Heart right ventricle (tissue), 16 donors: ENCODE data around the gene NEAT1. TPM values are rescaled to one million over a fixed set of nuclear protein-coding genes. Genes with fewer than 3 reads are reported as not detected.
"Not testable (repeated sequence)": the region's sequence is repeated elsewhere in the genome, so short reads cannot be mapped to it uniquely, and the experiment has no call there.

Experiments used
- ATAC-seq, 8 donors: fragments of 200-7000 bp; cut with Tn5 transposase; one replicate each; pipeline ENCODE4 v1.9.1; 2020; ENCODE audit warnings: mild to moderate bottlenecking in 8 of 8, moderate library complexity in 8 of 8, moderate number of reproducible peaks in 1 of 8
- DNase-seq, 2 donors: peaks; one replicate each; pipeline ENCODE4 v3.0.0-alpha.2; 2020
- H3K27ac ChIP-seq, 10 donors: fragments of 200-600 bp; sonication (generic) in 2 of 10; one replicate each; pipeline versions ENCODE4 v1.5.0 to v1.8.0; 2020 to 2022; ENCODE audit warnings: mild to moderate bottlenecking in 3 of 10
- H3K27me3 ChIP-seq, 7 donors: fragments of 200-600 bp; one replicate each; pipeline ENCODE4 v1.8.0; 2021 to 2022; ENCODE audit warnings: mild to moderate bottlenecking in 2 of 7
- H3K36me3 ChIP-seq, 9 donors: fragments of 200-600 bp; sonication (generic) in 1 of 9; one replicate each; pipeline versions ENCODE4 v1.5.0 to v1.8.0; 2020 to 2022; ENCODE audit warnings: mild to moderate bottlenecking in 2 of 9
- H3K4me1 ChIP-seq, 9 donors: fragments of 200-600 bp; sonication (generic) in 1 of 9; one replicate each; pipeline versions ENCODE4 v1.5.0 to v1.8.0; 2020 to 2022; ENCODE audit warnings: mild to moderate bottlenecking in 4 of 9
- H3K4me3 ChIP-seq, 10 donors: fragments of 200-600 bp; sonication (generic) in 2 of 10; one replicate each; pipeline versions ENCODE4 v1.5.0 to v1.8.0; 2020 to 2022; ENCODE audit warnings: mild to moderate bottlenecking in 7 of 10, moderate library complexity in 2 of 10
- H3K9me3 ChIP-seq, 11 donors: fragments of 200-600 bp in 10 of 11; sonication (generic) in 2 of 11; one replicate each; pipeline versions ENCODE4 v1.5.0 to v1.8.0; 2013 to 2022; ENCODE audit warnings: mild to moderate bottlenecking in 2 of 11, control low read depth in 1 of 11, moderate library complexity in 1 of 11
- CTCF ChIP-seq, 9 donors: fragments of 200-600 bp; sonication (generic) in 2 of 9; IDR thresholded peaks; one replicate each; pipeline versions ENCODE4 v1.5.0 to v1.8.0; 2021 to 2022; ENCODE audit warnings: antibody characterized with exemption in 9 of 9, mild to moderate bottlenecking in 5 of 9, moderate library complexity in 1 of 9
- WGBS, 2 donors: extraction: QIAGEN DNeasy Blood & Tissue Kit; methylation state at CpG; one replicate each; pipeline ENCODE4 v1.1.7; 2013; ENCODE audit warnings: inconsistent platforms in 1 of 2; 5-methylcytosine and 5-hydroxymethylcytosine counted together
- intact Hi-C, 10 donors: fragments of 100-400 bp; cut with DNase I; formaldehyde crosslinking; loops; one replicate each; pipeline versions ENCODE4 v1.11.1 to v1.14.2; 2022
- polyA plus RNA-seq, 2 donors: library from polyadenylated mRNA; stranded (reverse); fragments of 200-250 nt; gene quantifications; one replicate each; pipeline ENCODE4 v1.2.3, GENCODE V29; 2013
- total RNA-seq, 10 donors: library from RNA; stranded (reverse); fragmentation: NEBNext Ultra II Directional in 3 of 10; extraction: Animal tissue kit (Norgen Biotek cat#: 25700) in 3 of 10; gene quantifications; one replicate each; pipeline versions ENCODE4 v1.2.1 to v1.2.4, GENCODE V29; 2021 to 2023
- donor health status: Arrhythmogenic right ventricular cardiomyopathy.
- donor health status: ischemic (EF 13 %, LVEDD 7.1; RV severe dilation, severe dysfunction).
- donor health status: healthy with polysubstance abuse.
- donor health status: DM: no; HTN: yes; CAD: no.
- donor health status: DM: no; HTN: no; CAD: no.
- donor health status: ischemic (EF 25% LVEDD 6.9; RV normal size, moderate dysfunction).
- donor health status: ischemic (EF 25% LVEDD 5.7; RV mildly dilated, moderate dysfunction).
- donor health status: healthy.
- donor health status: DM: yes; HTN: yes; CAD: no.
- donor health status: Ischemic cardiomyopathy.
- donor health status: ischemic (EF 35%, LVEDD 5.7; RV mildly dilated, moderate dysfunction).
- donor health status: nonischemic (EF 11% LVEDD 7.7; RV severe dilation, severe dysfunction).
- donor health status: DM: yes; HTN: yes; CAD: no.
- donor health status: PGD.
- donor health status: ischemic (EF 29% LVEDD 5.4; RV normal size, mild dysfunction).
- donor health status: nonischemic (EF 23%, LVEDD 6.1; RV moderate dilation, normal function).

The NEAT1 gene
- total and polyA plus RNA-seq, 12 donors = 103 to 1,899 (median 432) TPM

- Histone ChIP-seq H3K4me3 (peak overlapping the region in 9 of 10 donors; percentile 10 to 44 (median 33)), H3K9me3 (no peaks in the 10 kb centered on the region), H3K36me3 (no peaks in the 10 kb centered on the region), H3K4me1 (peaks cover 17 to 58% (median 42%) of the 10 kb centered on the region in 9 donors), H3K27me3 (no peaks in the 10 kb centered on the region), H3K27ac (peak overlapping the region; percentile 86 to 100 (median 98))
- peak; percentile 49 to 84 (median 72) for TF ChIP-seq CTCF (IDR thresholded peaks at IDR 0.05)
- ATAC-seq (peak; percentile 85 to 94 (median 90)), DNase-seq (peak; percentile 81 to 85)
- 19 to 20% methylated on average over 8 of the region's 8 CpGs for WGBS, 2 donors
- intact Hi-C loops = loop anchor here in 9 of 10 donors (2.0 to 10.0 kb wide), 10 partner anchors 33 to 89 kb away; partner anchors contain the start of genes NEAT1 (in 1 of the 9) and SLC25A45 (in 1 of the 9)
Observed at GRCh38 chr11:65471447-65471891, 48.9 kb downstream of the NEAT1 start.

- peaks cover 17 to 63% (median 46%) of the 10 kb centered on the region in 9 donors for H3K4me1 ChIP-seq
- H3K27ac ChIP-seq = peak overlapping the region; percentile 86 to 100 (median 98)
- not testable (repeated sequence) for H3K27me3 ChIP-seq, DNase-seq, H3K36me3 ChIP-seq, H3K9me3 ChIP-seq, ATAC-seq
- peak overlapping the region in 5 of 10 donors; percentile 18 to 40 (median 28) for H3K4me3 ChIP-seq
- intact Hi-C loops = loop anchor here in 5 of 10 donors (1.0 to 10.0 kb wide), 5 partner anchors 25 to 58 kb away; no protein-coding TSS in a partner anchor
- WGBS, 2 donors = 75 to 76% methylated on average over 14 of the region's 14 CpGs
Observed at GRCh38 chr11:65472588-65473277, 50.1 kb downstream of the NEAT1 start.

- intact Hi-C loops = loop anchor here in 4 of 10 donors (5.0 to 10.0 kb wide), 4 partner anchors 34 to 59 kb away; no protein-coding TSS in a partner anchor
- 84 to 87% methylated on average over 7 of the region's 7 CpGs for WGBS, 2 donors
- Histone ChIP-seq H3K9me3 (no peaks in the 10 kb centered on the region), H3K27ac (peak overlapping the region; percentile 86 to 100 (median 98)), H3K27me3 (no peaks in the 10 kb centered on the region), H3K36me3 (no peaks in the 10 kb centered on the region), H3K4me1 (peaks cover 19 to 63% (median 52%) of the 10 kb centered on the region in 9 donors), H3K4me3 (no peak overlapping the region)
- DNase-seq (no peak), ATAC-seq (no peak)
- no peak for TF ChIP-seq CTCF (IDR thresholded peaks at IDR 0.05)
Observed at GRCh38 chr11:65473278-65473860, 50.8 kb downstream of the NEAT1 start.

GRCh38 chr11:65474864-65475263, 52.3 kb downstream of the NEAT1 start:
- Histone ChIP-seq H3K9me3 (no peaks in the 10 kb centered on the region), H3K36me3 (no peaks in the 10 kb centered on the region), H3K4me3 (no peak overlapping the region), H3K27ac (peak overlapping the region in 5 of 10 donors; percentile 37 to 100 (median 98)), H3K4me1 (peaks cover 25 to 69% (median 60%) of the 10 kb centered on the region in 9 donors), H3K27me3 (no peaks in the 10 kb centered on the region)
- ATAC-seq (no peak), DNase-seq (no peak)
- 92 to 98% methylated on average over 3 of the region's 3 CpGs for WGBS, 2 donors
- TF ChIP-seq CTCF (IDR thresholded peaks at IDR 0.05) = no peak
- intact Hi-C loops = loop anchor here in 5 of 10 donors (2.0 to 10.0 kb wide), 5 partner anchors 20 to 60 kb away; no protein-coding TSS in a partner anchor
